ENCODE results near the gene TASL. TPM values are rescaled to one million over a fixed set of nuclear protein-coding genes. Genes with fewer than 3 reads are reported as not detected.

TASL gene
- polyA plus RNA-seq, 1 of the 3 experiments (the other 2 are of a cell fraction), result not detected

DNA sequence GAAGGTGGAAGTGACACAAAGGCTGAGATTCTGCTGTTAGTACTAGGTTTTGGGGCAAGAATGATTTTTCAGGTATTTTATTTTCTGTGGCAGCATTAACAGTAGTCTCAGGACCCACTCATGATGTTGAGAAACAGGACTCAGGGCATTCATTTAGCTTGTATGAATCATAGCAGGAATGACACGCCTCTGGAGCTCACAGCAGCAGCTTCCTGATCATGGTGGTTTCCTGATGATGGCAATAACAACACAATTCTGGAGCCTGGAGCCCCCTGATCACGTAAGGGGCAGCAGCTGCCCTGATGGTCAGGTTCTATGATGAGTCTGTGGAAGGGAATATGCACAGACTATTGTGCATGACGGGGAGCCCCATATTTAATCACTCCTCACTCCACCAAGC is 47.0 kb downstream of the TASL start:
- H3K36me3 ChIP-seq (replicated peaks in 1 of 2; ENCODE audit: control insufficient read depth in 1 of 2, insufficient read depth in 2 of 2, low read length in 1 of 2), result no peaks in the 10 kb centered on the region
- TF ChIP-seq GATA2 (CRISPR knock-in tag; IDR thresholded peaks at IDR 0.05) (no peak), EZH2phosphoT487 (IDR thresholded peaks at IDR 0.05; ENCODE audit: borderline replicate concordance, low read depth) (no peak), SIN3A (IDR thresholded peaks at IDR 0.05; ENCODE audit: borderline replicate concordance, low read depth, low read length) (no peak), POLR2AphosphoS5 (IDR thresholded peaks at IDR 0.05; ENCODE audit: low read depth, low read length) (no peak), NRF1 (IDR thresholded peaks at IDR 0.05; ENCODE audit: low read depth, low read length) (no peak), TAF1 (IDR thresholded peaks at IDR 0.05; ENCODE audit: borderline replicate concordance, low read depth, low read length) (no peak), JUND (IDR thresholded peaks at IDR 0.05) (no peak)
- TF ChIP-seq, protein P1, sequence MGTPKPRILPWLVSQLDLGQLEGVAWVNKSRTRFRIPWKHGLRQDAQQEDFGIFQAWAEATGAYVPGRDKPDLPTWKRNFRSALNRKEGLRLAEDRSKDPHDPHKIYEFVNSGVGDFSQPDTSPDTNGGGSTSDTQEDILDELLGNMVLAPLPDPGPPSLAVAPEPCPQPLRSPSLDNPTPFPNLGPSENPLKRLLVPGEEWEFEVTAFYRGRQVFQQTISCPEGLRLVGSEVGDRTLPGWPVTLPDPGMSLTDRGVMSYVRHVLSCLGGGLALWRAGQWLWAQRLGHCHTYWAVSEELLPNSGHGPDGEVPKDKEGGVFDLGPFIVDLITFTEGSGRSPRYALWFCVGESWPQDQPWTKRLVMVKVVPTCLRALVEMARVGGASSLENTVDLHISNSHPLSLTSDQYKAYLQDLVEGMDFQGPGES (IDR thresholded peaks at IDR 0.05; ENCODE audit: low read depth, low read length), result no peak
- TF ChIP-seq, protein P2, sequence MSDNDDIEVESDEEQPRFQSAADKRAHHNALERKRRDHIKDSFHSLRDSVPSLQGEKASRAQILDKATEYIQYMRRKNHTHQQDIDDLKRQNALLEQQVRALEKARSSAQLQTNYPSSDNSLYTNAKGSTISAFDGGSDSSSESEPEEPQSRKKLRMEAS (IDR thresholded peaks at IDR 0.05; ENCODE audit: low read depth), result no peak
- no peak for DNase-seq
- H4K20me1 ChIP-seq (ENCODE audit: insufficient read depth), result no peaks in the 10 kb centered on the region
- no peaks in the 10 kb centered on the region for H3K27me3 ChIP-seq (ENCODE audit: insufficient read depth)
- no peak overlapping the region for H3K4me2 ChIP-seq
- no peak overlapping the region for H2AFZ ChIP-seq (ENCODE audit: low read depth)
- H3K27ac ChIP-seq (ENCODE audit: low read depth in 2 of 2, low read length in 1 of 2), result no peak overlapping the region
- no peak overlapping the region for H3K4me3 ChIP-seq (ENCODE audit: low read depth in 2 of 2, low read length in 1 of 2)
- H3K79me2 ChIP-seq (ENCODE audit: insufficient read depth), result no peaks in the 10 kb centered on the region
- H3K9me2 ChIP-seq, result no peaks in the 10 kb centered on the region
- 24% methylated on average over 2 of the region's 3 CpGs for WGBS (ENCODE audit: low lambda C conversion rate)
- no peak overlapping the region for H3K9ac ChIP-seq
- H3F3A ChIP-seq (replicated peaks; ENCODE audit: insufficient read depth), result no peaks in the 10 kb centered on the region
- no peaks in the 10 kb centered on the region for H3K4me1 ChIP-seq (ENCODE audit: control insufficient read depth in 1 of 2, insufficient read depth in 2 of 2, low read depth in 1 of 2, low read length in 1 of 2)
- H3K9me3 ChIP-seq, result no peaks in the 10 kb centered on the region
- ChIA-PET POLR2A (no interaction called here), CTCF (no interaction called here)

DNA sequence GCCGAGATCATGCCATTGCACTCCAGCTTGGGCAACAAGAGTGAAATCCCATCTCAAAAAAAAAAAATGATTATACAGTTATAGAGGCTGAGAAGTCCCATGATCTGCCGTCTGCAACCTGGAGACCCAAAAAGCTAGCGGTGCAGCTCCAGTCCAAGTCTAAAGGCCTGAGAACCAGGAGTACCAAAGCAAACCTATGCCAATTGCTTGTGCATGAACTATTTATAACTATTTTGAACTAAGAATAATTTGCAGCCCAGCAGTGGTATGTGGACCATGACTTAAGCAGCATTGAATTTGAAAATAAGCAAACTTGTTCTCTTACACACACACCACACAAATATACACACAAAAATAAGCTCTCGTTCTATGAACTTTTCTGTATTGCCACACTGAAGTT is 51.8 kb downstream of the TASL start:
- H3K27me3 ChIP-seq (ENCODE audit: insufficient read depth), result no peaks in the 10 kb centered on the region
- no peaks in the 10 kb centered on the region for H3K9me2 ChIP-seq
- ChIA-PET POLR2A (no interaction called here), CTCF (interaction anchor here (0.9 kb wide), 1 partner anchor 12 kb away, joined by 4 read pairs; no protein-coding TSS in a partner anchor)
- WGBS (ENCODE audit: low lambda C conversion rate), result 35% methylated on average over 4 of the region's 4 CpGs
- peaks cover 16% of the 10 kb centered on the region for H3F3A ChIP-seq (replicated peaks; ENCODE audit: insufficient read depth)
- H3K9me3 ChIP-seq, result no peaks in the 10 kb centered on the region
- H2AFZ ChIP-seq (ENCODE audit: low read depth), result no peak overlapping the region
- H4K20me1 ChIP-seq (ENCODE audit: insufficient read depth), result no peaks in the 10 kb centered on the region
- no peak overlapping the region for H3K27ac ChIP-seq (ENCODE audit: low read depth in 2 of 2, low read length in 1 of 2)
- H3K4me1 ChIP-seq (ENCODE audit: control insufficient read depth in 1 of 2, insufficient read depth in 2 of 2, low read depth in 1 of 2, low read length in 1 of 2), result peaks cover 0 to 4% of the 10 kb centered on the region in 2 experiments; a peak in 1 of 4 replicates
- no peaks in the 10 kb centered on the region for H3K79me2 ChIP-seq (ENCODE audit: insufficient read depth)
- H3K36me3 ChIP-seq (replicated peaks in 1 of 2; ENCODE audit: control insufficient read depth in 1 of 2, insufficient read depth in 2 of 2, low read length in 1 of 2), result no peaks in the 10 kb centered on the region
- H3K4me2 ChIP-seq, result no peak overlapping the region
- H3K9ac ChIP-seq, result no peak overlapping the region
- TF ChIP-seq, protein P3, sequence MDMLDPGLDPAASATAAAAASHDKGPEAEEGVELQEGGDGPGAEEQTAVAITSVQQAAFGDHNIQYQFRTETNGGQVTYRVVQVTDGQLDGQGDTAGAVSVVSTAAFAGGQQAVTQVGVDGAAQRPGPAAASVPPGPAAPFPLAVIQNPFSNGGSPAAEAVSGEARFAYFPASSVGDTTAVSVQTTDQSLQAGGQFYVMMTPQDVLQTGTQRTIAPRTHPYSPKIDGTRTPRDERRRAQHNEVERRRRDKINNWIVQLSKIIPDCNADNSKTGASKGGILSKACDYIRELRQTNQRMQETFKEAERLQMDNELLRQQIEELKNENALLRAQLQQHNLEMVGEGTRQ (IDR thresholded peaks at IDR 0.05; ENCODE audit: borderline replicate concordance, low read depth, low read length), result no peak
- TF ChIP-seq, protein P2 (IDR thresholded peaks at IDR 0.05; ENCODE audit: low read depth), result no peak
- no peak overlapping the region for H3K4me3 ChIP-seq (ENCODE audit: low read depth in 2 of 2, low read length in 1 of 2)
- no peak for DNase-seq
